Hematopoietic multipotent progenitor cell treated with erythropoietin and hydrocortisone succinate and interleukin-3 and kit ligand, for 4 days (in vitro differentiated cells): ENCODE data around the gene GAA.
A peak's percentile ranks its signal among the peaks of the same experiment; 100 is the strongest.

Source experiments
- DNase-seq: peaks from one replicate; pipeline ENCODE4 v3.0.0-alpha.2; 2015

Gene GAA

GRCh38 chr17:80101011-80101945, at the start of gene GAA:
TSS of gene GAA (plus strand) at chr17:80101581. CDS start at chr17:80104587, 3,006 bp downstream.
- peak; percentile 91 for DNase-seq

GRCh38 chr17:80051681-80052080, 49.7 kb upstream of the GAA start:
- DNase-seq: no peak

GRCh38 chr17:80053102-80053501, 48.3 kb upstream of the GAA start:
- no peak for DNase-seq

GRCh38 chr17:80055597-80055996, 45.8 kb upstream of the GAA start:
- no peak for DNase-seq

GRCh38 chr17:80058311-80058955, 42.9 kb upstream of the GAA start:
- DNase-seq: no peak

- DNase-seq: no peak
These were observed 40.7 kb upstream of the GAA start for GRCh38 chr17:80060644-80061043.

- DNase-seq: no peak
These were observed 40.0 kb upstream of the GAA start for GRCh38 chr17:80061421-80061820.

- peak; percentile 35 for DNase-seq
These were observed 37.4 kb upstream of the GAA start for GRCh38 chr17:80063830-80064585.

GRCh38 chr17:80064696-80065095, 36.7 kb upstream of the GAA start:
- no peak for DNase-seq

- no peak for DNase-seq
These were observed 35.8 kb upstream of the GAA start for GRCh38 chr17:80065478-80066170.

GRCh38 chr17:80067393-80067986, 33.9 kb upstream of the GAA start:
- DNase-seq: no peak

- DNase-seq: no peak
These were observed 32.8 kb upstream of the GAA start for GRCh38 chr17:80068301-80069222.

- no peak for DNase-seq
These were observed 30.8 kb upstream of the GAA start for GRCh38 chr17:80070375-80071115.

GRCh38 chr17:80071116-80071841, 30.1 kb upstream of the GAA start:
- no peak for DNase-seq

- no peak for DNase-seq
These were observed 29.0 kb upstream of the GAA start for GRCh38 chr17:80072410-80072809.

- DNase-seq: no peak
These were observed 21.3 kb upstream of the GAA start for GRCh38 chr17:80080081-80080480.

GRCh38 chr17:80081596-80081995, 19.8 kb upstream of the GAA start:
- no peak for DNase-seq

- peak; percentile 82 for DNase-seq
These were observed 18.8 kb upstream of the GAA start for GRCh38 chr17:80082403-80083135.

- DNase-seq: no peak
These were observed 18.2 kb upstream of the GAA start for GRCh38 chr17:80083136-80083661.
